Breast epithelium (tissue), 4 donors: ENCODE results near the gene RPL29. TPM values are rescaled to one million over a fixed set of nuclear protein-coding genes. Genes with fewer than 3 reads are reported as not detected.
"Not testable (repeated sequence)": the region's sequence is repeated elsewhere in the genome, so short reads cannot be mapped to it uniquely, and the experiment has no call there.

Experiments
- DNase-seq, 2 donors: peaks; one replicate each; pipeline ENCODE4 v3.0.0-alpha.2; 2019; ENCODE audit warnings: low spot score in 2 of 2
- H3K27ac ChIP-seq, 2 donors: fragments of 200-600 bp; sonication (generic) in 1 of 2; one replicate each; pipeline ENCODE4 v1.5.1; 2016 to 2019; ENCODE audit warnings: mild to moderate bottlenecking in 1 of 2
- H3K27me3 ChIP-seq, 2 donors: fragments of 200-600 bp; sonication (generic) in 1 of 2; one replicate each; pipeline versions ENCODE4 v1.5.1 to v1.6.0; 2017 to 2019; ENCODE audit warnings: control low read depth in 1 of 2, mild to moderate bottlenecking in 1 of 2
- H3K36me3 ChIP-seq: fragments of 200-600 bp; one replicate; pipeline ENCODE4 v1.5.1; 2019
- H3K4me1 ChIP-seq, 2 donors: fragments of 200-600 bp; sonication (generic); one replicate each; pipeline ENCODE4 v1.5.1; 2016 to 2019; ENCODE audit warnings: control low read depth in 1 of 2
- H3K4me3 ChIP-seq, 3 donors: fragments of 200-600 bp; sonication (generic); 1 replicate in 2 of 3; 2 replicates in 1 of 3; pipeline ENCODE4 v1.5.1; 2016 to 2019; ENCODE audit warnings: mild to moderate bottlenecking in 3 of 3, moderate library complexity in 2 of 3
- H3K9me3 ChIP-seq, 2 donors: fragments of 200-600 bp; sonication (generic) in 1 of 2; one replicate each; pipeline ENCODE4 v1.5.1; 2016 to 2019; ENCODE audit warnings: control low read depth in 1 of 2
- CTCF ChIP-seq, 3 donors: fragments of 450-650 bp; IDR thresholded peaks; one replicate each; pipeline ENCODE4 v1.5.1; 2016 to 2017; ENCODE audit warnings: antibody characterized with exemption in 3 of 3, mild to moderate bottlenecking in 3 of 3, moderate library complexity in 3 of 3
- POLR2A ChIP-seq: fragments of 450-650 bp; IDR thresholded peaks from one replicate; pipeline ENCODE4 v1.6.1; 2016; ENCODE audit warnings: antibody characterized with exemption, mild to moderate bottlenecking, moderate library complexity
- POLR2AphosphoS5 ChIP-seq, 3 donors: sonication (generic); formaldehyde crosslinking; IDR thresholded peaks; one replicate each; pipeline ENCODE4 v1.6.1; 2017; ENCODE audit warnings: antibody characterized with exemption in 3 of 3
- intact Hi-C: fragments of 100-400 bp; cut with DNase I; formaldehyde crosslinking; loops from one replicate; pipeline ENCODE4 v1.15.1; 2023; ENCODE audit warnings: low total_unique reads
- total RNA-seq, 3 donors: library from RNA; depleted of rRNA; stranded (reverse); fragments of >200 nt; gene quantifications; one replicate each; pipeline ENCODE4 v1.1.0, GENCODE V29; 2016

The RPL29 gene
- total RNA-seq, 3 donors from 2014 or later, result 1,890 to 2,530 (median 2,229) TPM

- Histone ChIP-seq H3K9me3 (no peaks in the 10 kb centered on the region), H3K27me3 (no peaks in the 10 kb centered on the region), H3K4me3 (no peak overlapping the region), H3K36me3 (no peaks in the 10 kb centered on the region), H3K4me1 (peaks cover 5 to 12% of the 10 kb centered on the region in 2 donors), H3K27ac (no peak overlapping the region)
- intact Hi-C loops, result no loop called here
- no peak for TF ChIP-seq CTCF (IDR thresholded peaks at IDR 0.05)
- no peak for TF ChIP-seq POLR2A
- no peak for TF ChIP-seq POLR2AphosphoS5 (IDR thresholded peaks at IDR 0.05)
- no peak for DNase-seq
Observed at GRCh38 chr3:52036222-52036694, 40.6 kb upstream of the RPL29 start.

- Histone ChIP-seq H3K27ac (no peak overlapping the region), H3K27me3 (no peaks in the 10 kb centered on the region), H3K4me3 (no peak overlapping the region), H3K9me3 (no peaks in the 10 kb centered on the region), H3K4me1 (peaks cover 3 to 6% of the 10 kb centered on the region in 2 donors), H3K36me3 (no peaks in the 10 kb centered on the region)
- DNase-seq, result no peak
- intact Hi-C loops, result no loop called here
- TF ChIP-seq POLR2AphosphoS5 (IDR thresholded peaks at IDR 0.05) (no peak), CTCF (IDR thresholded peaks at IDR 0.05) (no peak), POLR2A (no peak)
Observed at GRCh38 chr3:52034651-52035050, 39.0 kb upstream of the RPL29 start.

GRCh38 chr3:52034212-52034611 is 38.5 kb upstream of the RPL29 start:
- Histone ChIP-seq H3K36me3 (no peaks in the 10 kb centered on the region), H3K9me3 (no peaks in the 10 kb centered on the region), H3K27me3 (no peaks in the 10 kb centered on the region), H3K4me3 (no peak overlapping the region), H3K4me1 (peaks cover 0 to 6% of the 10 kb centered on the region in 2 donors), H3K27ac (no peak overlapping the region)
- TF ChIP-seq CTCF (IDR thresholded peaks at IDR 0.05) (no peak), POLR2AphosphoS5 (IDR thresholded peaks at IDR 0.05) (no peak), POLR2A (no peak)
- intact Hi-C loops, result no loop called here
- no peak for DNase-seq

GRCh38 chr3:52033748-52034147 is 38.1 kb upstream of the RPL29 start:
- H3K9me3 ChIP-seq, DNase-seq, H3K27ac ChIP-seq, H3K4me3 ChIP-seq, H3K4me1 ChIP-seq, H3K36me3 ChIP-seq, intact Hi-C loops, H3K27me3 ChIP-seq: not testable (repeated sequence)

- H3K27ac ChIP-seq, result no peak overlapping the region
- no peaks in the 10 kb centered on the region for H3K36me3 ChIP-seq
- H3K27me3 ChIP-seq, result no peaks in the 10 kb centered on the region
- no peak for TF ChIP-seq CTCF (IDR thresholded peaks at IDR 0.05)
- no peak for TF ChIP-seq POLR2AphosphoS5 (IDR thresholded peaks at IDR 0.05)
- no peak for TF ChIP-seq POLR2A
- no peak for DNase-seq
- H3K9me3 ChIP-seq, result no peaks in the 10 kb centered on the region
- H3K4me1 ChIP-seq, result no peaks in the 10 kb centered on the region
- H3K4me3 ChIP-seq, result no peak overlapping the region
- intact Hi-C loops, result no loop called here
Observed at GRCh38 chr3:52032702-52033408, 37.2 kb upstream of the RPL29 start.
